Esophagus squamous epithelium (tissue), 4 donors: Measurements from ENCODE around the gene DNAJC5G.

Experiments
- CTCF ChIP-seq, 6 experiments: fragments of 450-650 bp in 4 of 6; fragments of 200-600 bp in 2 of 6; sonication (generic) in 2 of 6; IDR thresholded peaks; one replicate each; pipeline ENCODE4 v1.5.1; 2016 to 2019; ENCODE audit warnings: antibody characterized with exemption in 6 of 6, mild to moderate bottlenecking in 4 of 6, moderate library complexity in 4 of 6
- POLR2A ChIP-seq, 4 donors: fragments of 450-650 bp; IDR thresholded peaks; one replicate each; pipeline ENCODE4 v1.6.1; 2017; ENCODE audit warnings: antibody characterized with exemption in 4 of 4, mild to moderate bottlenecking in 4 of 4, moderate library complexity in 3 of 4

DNA sequence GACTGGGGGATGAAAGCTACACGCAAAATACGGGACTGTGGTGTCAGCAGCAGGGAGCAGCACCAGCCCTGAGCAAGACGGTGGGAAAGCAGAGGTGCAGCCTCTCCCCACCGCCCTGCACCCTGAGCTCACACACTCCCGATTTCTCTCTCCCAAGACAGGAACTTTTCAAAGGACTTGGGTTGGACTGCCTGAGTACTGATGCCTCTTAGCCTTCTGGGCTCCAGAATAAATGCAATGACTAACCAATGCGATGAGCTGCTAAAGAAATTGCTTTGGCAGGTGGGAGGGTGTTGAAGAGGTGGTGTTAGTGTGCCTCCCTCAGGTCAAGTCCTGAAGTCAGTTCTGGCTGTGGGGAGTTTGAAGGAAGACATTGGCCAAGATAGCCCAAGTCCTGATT lies 16.6 kb downstream of the DNAJC5G start:
- TF ChIP-seq CTCF (IDR thresholded peaks at IDR 0.05) = peak in 1 of 6 experiments; percentile 14
- no peak for TF ChIP-seq POLR2A (IDR thresholded peaks at IDR 0.05)
